SK-MEL-5 (cell line): ENCODE measurements around the gene CA5B. TPM values are rescaled to one million over a fixed set of nuclear protein-coding genes. Genes with fewer than 3 reads are reported as not detected.
"Not testable (repeated sequence)": the region's sequence is repeated elsewhere in the genome, so short reads cannot be mapped to it uniquely, and the experiment has no call there.

ENCODE experiments used
- DNase-seq: peaks from one replicate; pipeline ENCODE4 v3.0.0-alpha.2; 2016; ENCODE audit warnings: low read depth, low spot score
- in situ Hi-C: cut with HindIII; loops from 2 replicates; pipeline ENCODE4 v1.10.0; 2016; ENCODE audit warnings: low sequenced_read_pairs, high pct_unique_total_duplicates, low pct_unique_long_range_greater_than_20kb
- polyA plus RNA-seq, 2 experiments: library from polyadenylated mRNA; depleted of rRNA; stranded (reverse); fragments of >200 nt; gene quantifications; 2 replicates each; pipeline ENCODE4 v1.2.3, GENCODE V29; 2015
- total RNA-seq: library from RNA; depleted of rRNA; stranded (reverse); fragments of >200 nt; shearing (Covaris generic); gene quantifications from 2 replicates; pipeline ENCODE4 v1.2.3, GENCODE V29; 2014; rRNA removed

The CA5B gene
- total RNA-seq: 3.0 and 6.0 TPM in 2 replicates
- polyA plus RNA-seq (2015; cell fraction: cytosol; rRNA removed): 3.1 and 4.6 TPM in 2 replicates
- 12.3 and 23.3 TPM in 2 replicates for polyA plus RNA-seq (2015; cell fraction: nucleus; rRNA removed)

GRCh38 chrX:15737959-15738902, at the start of gene CA5B:
CA5B (plus strand) TSS chrX:15738270; CDS start chrX:15750024, 11,754 bp downstream.
- in situ Hi-C loops: no loop called here
- peak; percentile 76 for DNase-seq

GRCh38 chrX:15694941-15695451, 43.1 kb upstream of the CA5B start:
- in situ Hi-C loops: no loop called here
- no peak for DNase-seq

GRCh38 chrX:15696516-15696915, 41.6 kb upstream of the CA5B start:
- in situ Hi-C loops: no loop called here
- no peak for DNase-seq

- in situ Hi-C loops: no loop called here
- DNase-seq: no peak
Observed at GRCh38 chrX:15702488-15703371, 35.3 kb upstream of the CA5B start.

- in situ Hi-C loops, DNase-seq: not testable (repeated sequence)
Observed at GRCh38 chrX:15703809-15704208, 34.3 kb upstream of the CA5B start.

GRCh38 chrX:15704273-15704672, 33.8 kb upstream of the CA5B start:
- in situ Hi-C loops, DNase-seq: not testable (repeated sequence)

GRCh38 chrX:15714529-15714928, 23.5 kb upstream of the CA5B start:
- in situ Hi-C loops: no loop called here
- DNase-seq: no peak

- DNase-seq: no peak
- in situ Hi-C loops: no loop called here
Observed at GRCh38 chrX:15718283-15718970, 19.6 kb upstream of the CA5B start.

- DNase-seq: no peak
- in situ Hi-C loops: no loop called here
Observed at GRCh38 chrX:15719324-15719968, 18.6 kb upstream of the CA5B start.

GRCh38 chrX:15721911-15722310, 16.2 kb upstream of the CA5B start:
- DNase-seq: no peak
- in situ Hi-C loops: no loop called here

- DNase-seq: peak; percentile 16
- in situ Hi-C loops: no loop called here
Observed at GRCh38 chrX:15723887-15724517, 14.1 kb upstream of the CA5B start.

- DNase-seq: no peak
- in situ Hi-C loops: no loop called here
Observed at GRCh38 chrX:15724911-15725310, 13.2 kb upstream of the CA5B start.

GRCh38 chrX:15731368-15731767, 6.7 kb upstream of the CA5B start:
- DNase-seq, in situ Hi-C loops: not testable (repeated sequence)

GRCh38 chrX:15737190-15737958, 696 bp upstream of the CA5B start:
- no peak for DNase-seq
- in situ Hi-C loops: no loop called here

- no peak for DNase-seq
- in situ Hi-C loops: no loop called here
Observed at GRCh38 chrX:15739886-15740285, 1.8 kb downstream of the CA5B start.
